Activated CD4-positive, CD25-positive, alpha-beta regulatory T cell treated with anti-CD3 and anti-CD28 coated beads, Interleukin-2, amount 50 U/mL, for 16 hours (primary cell): Measurements from ENCODE around the gene HOXB3.

ENCODE experiments used
- DNase-seq: peaks from one replicate; pipeline ENCODE4 v3.0.0-alpha.2; 2020; ENCODE audit warnings: low read depth, low spot score

Gene HOXB3

DNA sequence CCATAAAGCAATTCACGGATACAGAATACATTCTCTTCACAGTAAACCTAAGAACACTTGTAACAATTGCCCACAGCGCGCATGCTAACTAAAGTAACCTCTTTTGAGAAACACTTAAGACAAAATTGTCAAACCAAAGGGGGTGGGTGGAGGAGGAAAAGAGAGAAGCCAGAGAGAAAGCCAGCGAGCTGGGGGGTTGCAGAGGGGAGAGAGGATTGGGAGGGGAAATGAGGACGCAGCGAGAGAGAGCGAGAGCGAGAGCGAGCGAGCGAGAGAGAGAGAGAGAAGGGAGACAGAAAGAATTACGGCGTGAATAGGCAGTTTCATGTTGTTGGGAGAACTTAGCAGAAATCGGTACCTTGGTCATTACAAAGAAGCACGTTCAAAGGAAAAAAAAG is 22.4 kb upstream of the HOXB3 start:
- DNase-seq = no peak

DNA sequence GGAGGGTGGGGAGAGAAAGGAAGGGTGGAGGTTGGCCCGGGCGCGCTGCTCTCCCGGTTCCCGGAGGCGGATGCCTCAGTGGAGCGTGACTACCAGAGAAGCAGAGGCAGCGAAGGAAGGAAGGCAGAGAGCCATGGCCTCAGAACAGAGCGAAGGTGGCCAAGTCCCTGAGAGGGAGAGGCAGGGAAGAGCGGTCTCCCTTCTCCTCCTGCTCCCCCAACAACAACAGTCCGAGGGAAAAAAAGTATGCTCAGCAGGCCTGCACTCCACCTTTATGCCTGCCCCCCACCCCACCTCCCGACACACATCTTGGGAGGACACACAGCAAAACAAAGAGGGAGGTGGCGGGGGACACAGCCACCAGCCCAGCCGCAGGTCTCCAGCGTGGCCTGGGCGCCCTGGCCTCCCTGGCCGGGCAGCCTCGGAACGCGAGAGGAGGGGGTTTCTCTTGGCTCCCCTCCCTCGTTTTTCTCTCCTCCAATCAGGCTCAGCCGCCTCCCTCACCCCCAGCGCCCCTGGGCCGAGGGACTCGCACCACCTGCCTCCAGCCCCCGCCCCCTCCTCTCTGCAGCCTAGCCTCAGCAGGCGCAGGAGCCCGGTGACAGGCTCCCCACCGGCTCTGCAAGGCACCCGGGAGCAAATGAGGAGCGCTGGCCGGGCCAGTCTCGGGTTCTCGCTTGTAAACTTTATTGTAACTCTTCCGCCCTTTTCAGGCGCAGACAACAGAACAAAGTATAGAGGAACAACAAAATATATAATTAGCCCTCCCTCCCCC is 21.8 kb upstream of the HOXB3 start:
- DNase-seq = no peak

DNA sequence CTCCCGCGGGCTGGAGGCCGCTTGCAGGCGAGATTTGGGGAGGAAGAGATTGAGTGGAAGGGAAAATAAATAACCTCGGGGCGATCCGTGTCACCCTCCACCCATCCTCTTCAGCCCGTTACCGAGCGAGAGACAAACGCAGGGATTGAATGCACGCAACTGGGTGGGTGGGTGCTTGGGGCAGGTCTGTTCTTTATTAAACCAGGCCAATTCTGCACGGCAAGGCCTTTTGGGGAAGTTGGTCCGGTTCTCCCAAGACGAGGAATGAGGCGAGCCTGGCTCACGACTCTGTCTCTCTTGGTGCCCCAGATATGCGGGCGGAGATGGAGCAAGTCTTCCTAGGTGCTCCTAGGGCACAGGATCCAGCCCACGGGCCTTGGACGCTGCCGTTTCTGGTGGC is 21.2 kb upstream of the HOXB3 start:
- DNase-seq = no peak

GRCh38 chr17:48610282-48611211 is 20.5 kb upstream of the HOXB3 start, which contains the start of gene HOXB7:
TSS of gene HOXB7 (minus strand) at chr17:48611017. CDS start at chr17:48610918, 99 bp downstream.
- no peak for DNase-seq

- DNase-seq = no peak
Observed at GRCh38 chr17:48609759-48610281, 19.8 kb upstream of the HOXB3 start.

DNA sequence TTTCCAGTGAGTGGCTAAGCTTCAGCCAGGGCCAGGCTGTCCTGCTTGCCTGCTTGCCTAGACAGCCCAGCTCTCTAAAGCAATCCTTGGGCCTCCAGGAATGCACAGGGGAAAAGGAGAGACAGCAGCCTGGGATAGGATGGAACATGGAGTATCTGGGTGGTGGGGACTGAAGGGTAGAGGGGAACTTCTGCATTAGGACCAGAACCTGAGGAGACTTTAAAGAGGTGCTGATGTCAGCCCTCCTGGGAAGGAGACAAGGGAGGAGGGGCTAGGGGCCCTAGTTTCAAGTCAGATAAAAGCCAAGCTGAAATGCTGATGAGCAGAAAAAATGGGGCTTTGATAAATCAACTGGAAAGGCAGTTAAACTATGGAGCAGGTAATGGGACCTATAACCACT is 19.0 kb upstream of the HOXB3 start:
- DNase-seq = no peak

- no peak for DNase-seq
Observed at GRCh38 chr17:48608494-48608834, 18.4 kb upstream of the HOXB3 start.

DNA sequence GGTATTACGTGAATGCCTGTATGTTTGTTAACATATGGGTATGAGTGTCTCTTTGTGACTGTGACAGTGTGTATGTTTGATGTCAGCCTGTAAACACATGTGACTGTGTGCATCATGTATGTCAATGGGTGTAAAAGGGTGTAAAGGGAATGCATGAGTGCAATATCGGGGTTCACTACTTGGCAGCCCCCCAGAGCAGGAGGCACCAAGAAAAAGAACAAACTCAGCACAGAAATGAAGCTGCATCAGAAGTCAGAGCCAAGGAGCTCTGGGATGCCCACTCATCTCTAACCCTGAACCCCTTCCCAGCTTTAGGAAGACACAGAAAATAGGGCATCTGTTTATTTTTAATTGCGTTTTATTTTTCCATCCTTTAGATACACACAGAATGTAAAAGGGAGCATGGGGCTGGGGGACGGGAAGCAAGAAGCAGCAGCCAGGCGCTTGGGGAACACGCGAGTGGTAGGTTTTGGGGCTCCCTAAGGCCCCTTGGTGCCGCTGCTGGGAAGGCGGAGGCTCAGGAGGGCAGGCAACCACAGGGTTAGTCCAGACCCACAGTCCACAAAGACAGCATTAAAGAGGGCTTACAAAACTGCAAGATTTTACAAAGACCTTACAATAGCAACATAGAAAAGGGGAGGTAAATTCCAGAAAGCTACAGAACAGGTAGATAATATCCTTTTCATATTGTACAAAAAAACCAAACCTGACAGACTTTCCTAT is 17.0 kb upstream of the HOXB3 start:
- DNase-seq = no peak

GRCh38 chr17:48605991-48606891 is 16.2 kb upstream of the HOXB3 start:
- DNase-seq = no peak

- no peak for DNase-seq
Observed at GRCh38 chr17:48605409-48605919, 15.4 kb upstream of the HOXB3 start.

DNA sequence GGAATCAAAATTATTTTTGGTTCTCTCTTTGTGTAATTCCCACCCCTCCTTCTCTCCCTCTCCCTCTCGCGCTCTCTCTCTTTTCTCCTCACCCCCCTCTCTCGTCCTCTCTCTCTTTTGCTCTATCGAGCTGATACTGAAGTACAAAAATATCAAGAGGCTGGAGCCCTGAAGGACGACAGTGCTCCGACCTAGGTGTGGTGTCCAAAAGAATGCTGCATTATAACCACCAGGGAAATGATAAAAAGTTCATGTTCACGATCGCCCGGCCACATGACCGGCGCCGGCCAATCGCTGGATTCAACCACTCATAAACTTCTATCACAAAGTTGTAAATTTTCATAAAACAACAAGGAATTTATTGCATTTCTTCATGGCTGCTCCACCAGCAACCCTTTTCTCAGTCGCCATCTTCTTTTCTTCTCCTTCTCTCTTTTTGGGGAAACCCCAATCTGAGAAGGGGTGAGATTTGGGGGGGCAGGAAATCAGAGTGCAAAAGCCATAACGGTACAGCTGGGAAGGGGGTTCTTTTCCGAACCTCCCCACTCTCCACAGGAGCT is 14.8 kb upstream of the HOXB3 start, which contains the start of gene HOXB6:
HOXB6 (minus strand) TSS at position 217 of the 560 bp plus-strand sequence. CDS start 6,836 bp downstream, outside the sequence.
- DNase-seq = no peak

DNA sequence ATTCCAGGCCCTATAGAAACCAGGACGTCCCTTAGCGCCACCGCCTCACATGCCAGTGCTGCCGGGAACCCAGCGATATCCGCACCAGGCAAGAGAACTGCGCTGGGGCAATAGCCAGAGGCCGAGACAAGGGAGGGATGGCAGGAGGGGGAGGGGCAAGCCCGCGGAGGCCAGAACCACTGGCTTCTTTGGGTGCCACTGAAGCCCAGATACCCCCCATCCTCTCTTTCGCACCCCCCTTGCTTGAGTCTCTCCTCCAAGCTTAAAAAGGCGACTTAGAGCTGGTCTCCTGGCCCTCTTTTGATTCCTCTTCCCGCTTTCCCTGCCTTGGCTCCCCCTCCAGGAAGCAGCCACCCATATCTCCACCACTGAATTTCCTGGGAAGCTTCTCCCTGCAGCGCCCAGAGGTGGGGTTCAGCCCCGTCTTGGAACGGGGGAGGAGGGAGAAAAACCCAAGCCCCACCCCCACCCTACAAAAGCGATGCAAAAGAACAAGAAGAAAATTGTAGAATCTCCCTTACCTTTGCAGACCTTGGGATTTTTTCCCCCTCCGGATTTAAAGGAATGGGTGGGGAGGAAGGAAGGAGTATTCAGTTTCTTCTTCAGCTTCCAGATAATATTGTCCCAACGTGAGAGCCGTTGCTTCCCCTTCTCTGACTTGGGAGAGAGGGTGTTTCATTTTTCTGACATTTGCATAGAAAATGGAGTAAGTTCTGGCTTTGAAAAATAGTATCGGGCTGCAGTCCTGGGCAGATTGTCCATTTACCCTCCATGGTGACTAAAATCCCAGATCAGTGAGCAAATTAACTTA is 14.1 kb upstream of the HOXB3 start:
- no peak for DNase-seq

- no peak for DNase-seq
Observed at GRCh38 chr17:48601539-48602425, 11.7 kb upstream of the HOXB3 start.

DNA sequence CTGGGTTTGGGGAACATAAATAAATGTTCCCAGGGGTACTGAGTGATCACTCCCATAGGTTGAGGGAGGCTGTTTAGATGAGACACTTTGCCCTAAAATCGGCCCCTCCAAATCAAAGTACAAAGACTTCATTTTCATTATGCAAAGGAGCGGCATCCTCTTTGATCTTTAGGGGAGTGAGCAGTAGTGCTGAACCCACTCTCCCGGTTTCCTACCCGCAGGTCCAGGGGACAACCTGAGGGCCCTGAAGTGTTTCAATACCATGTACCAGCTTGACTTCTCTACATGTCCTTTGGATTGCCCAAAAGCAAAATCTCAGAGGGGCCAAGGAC is 11.1 kb upstream of the HOXB3 start:
- no peak for DNase-seq

DNA sequence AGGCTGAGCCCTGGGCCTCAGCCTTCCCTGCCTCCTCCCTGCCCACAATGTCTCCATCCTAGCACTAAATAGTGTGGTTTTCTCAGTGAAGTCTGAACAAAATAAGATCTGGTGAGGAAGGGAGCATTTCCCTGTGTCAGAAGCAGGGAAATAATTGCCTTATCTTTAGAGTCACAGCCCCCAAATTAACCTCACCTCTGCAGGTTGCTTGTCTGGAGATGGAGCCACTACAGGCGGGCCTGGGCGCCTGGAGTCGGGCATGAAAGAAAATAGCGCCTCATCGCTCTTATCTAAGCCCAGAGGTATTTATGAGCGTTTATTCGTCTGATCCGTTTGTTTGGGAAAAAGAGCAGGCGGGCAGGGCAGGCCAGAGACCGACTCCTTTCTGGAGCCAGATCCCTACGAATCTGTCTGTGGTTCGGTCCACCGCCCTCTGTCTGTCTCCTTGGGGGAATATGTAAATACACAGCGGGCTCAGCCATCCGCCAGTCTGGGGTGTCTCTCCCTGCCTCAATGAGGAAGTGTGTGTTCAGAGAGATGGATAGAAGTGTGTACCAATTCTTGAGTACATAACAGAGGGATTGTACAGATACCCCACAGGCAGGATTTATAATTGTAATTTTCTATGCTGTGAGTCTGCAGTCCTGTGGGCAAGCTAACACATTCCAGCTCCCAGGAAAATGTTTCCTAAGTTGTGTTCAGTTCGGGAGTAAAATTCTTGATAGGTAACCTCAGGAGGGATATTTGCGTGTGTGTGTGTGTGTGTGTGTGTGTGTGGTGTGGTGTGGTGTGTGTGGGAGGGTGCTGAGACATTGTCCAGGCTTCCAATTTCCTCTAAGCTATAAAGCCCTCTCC is 10.4 kb upstream of the HOXB3 start:
- no peak for DNase-seq

DNA sequence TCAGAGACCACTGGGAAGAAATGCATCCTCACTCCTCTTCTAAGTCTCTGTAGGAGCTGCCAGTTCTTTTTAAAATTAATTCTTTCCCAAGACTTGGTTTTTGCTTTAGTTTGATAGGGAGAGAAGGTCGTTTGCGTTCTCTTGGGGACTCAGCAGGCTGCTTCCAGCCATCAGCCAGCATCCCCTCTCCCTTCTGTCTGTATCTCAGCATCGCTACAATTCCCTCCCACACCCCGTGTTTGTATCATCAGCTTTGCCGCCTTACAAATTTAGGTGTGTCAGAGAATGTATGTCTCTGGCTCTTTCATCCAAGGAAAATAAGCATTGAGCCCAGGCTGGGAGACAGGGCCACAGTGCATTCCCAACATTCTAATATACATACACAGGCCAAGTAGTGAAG is 9.3 kb upstream of the HOXB3 start:
- no peak for DNase-seq

DNA sequence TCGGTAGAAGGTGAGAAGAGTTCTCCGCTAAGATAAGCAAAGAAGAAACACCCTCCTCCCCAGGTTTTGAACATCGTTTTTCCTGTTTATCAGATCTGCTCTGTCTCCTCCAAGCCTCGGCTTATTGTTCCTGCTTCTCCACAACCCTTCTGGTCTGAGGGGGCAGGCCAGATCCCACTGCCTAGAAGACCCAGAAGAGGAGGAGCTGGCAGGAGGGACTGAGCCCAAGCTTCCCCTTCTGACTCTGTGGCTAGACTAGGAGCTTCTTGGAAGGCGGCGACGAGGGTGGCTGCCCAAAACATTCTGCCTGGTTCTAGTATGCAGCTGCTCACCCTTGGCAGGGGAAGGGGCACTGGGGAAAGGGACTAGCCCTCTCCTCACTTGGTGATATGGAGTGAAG is 8.7 kb upstream of the HOXB3 start:
- DNase-seq = no peak
